T-helper 2 cell treated with Interferon-gamma antibody and Interleukin-4, amounts not matched to agents 100 ng/mL and 5 ng/mL, for 36 hours (primary cell): ENCODE data around the gene NME3. TPM values are rescaled to one million over a fixed set of nuclear protein-coding genes. Genes with fewer than 3 reads are reported as not detected.

ENCODE experiments used
- intact Hi-C: fragments of 100-400 bp; cut with micrococcal nuclease; formaldehyde crosslinking; loops from one replicate; pipeline ENCODE4 v1.15.1; 2023
- total RNA-seq: library from RNA; stranded (reverse); gene quantifications from 2 replicates; pipeline ENCODE4 v1.2.3, GENCODE V29; 2022

NME3 gene
- total RNA-seq, 1 donor from 2014 or later = 34.3 TPM

DNA sequence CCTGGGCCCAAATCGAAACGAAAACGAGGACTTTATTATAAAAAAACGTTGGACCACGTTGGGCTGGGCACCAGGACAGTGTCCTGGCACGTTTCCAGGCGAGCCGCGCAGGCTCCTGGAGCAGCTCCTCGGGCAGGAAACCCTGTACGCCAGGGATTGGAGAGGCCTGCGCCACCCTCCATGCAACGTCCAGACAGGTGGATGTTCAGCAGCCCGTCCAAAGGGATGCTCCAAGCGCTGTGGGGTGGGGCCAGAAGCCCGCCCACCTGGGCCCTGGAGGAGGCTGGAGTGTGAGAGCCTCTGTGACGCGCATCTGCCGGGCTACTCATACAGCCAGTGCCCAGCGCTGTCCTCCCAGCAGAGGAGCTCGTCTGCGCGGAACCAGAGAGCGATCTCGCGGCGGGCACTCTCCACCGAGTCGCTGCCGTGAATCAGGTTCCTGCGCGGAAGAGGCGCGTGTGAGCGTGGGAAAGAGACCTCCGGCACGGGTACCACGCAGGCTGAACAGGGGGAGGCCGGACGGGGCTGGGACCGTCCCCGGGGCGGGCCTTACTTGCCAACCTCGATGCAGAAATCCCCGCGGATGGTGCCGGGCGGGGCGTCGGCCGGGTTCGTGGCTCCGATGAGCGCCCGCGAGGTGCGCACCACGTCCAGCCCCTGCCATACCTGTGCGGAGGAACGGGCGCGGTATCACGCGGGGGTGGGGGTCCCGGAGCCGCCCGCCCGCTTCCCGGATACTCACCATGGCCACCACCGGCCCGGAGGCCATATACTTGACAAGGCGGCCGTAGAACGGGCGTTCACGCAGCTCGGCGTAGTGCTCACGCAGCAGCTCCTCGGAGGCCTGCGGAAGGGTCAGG lies 785 bp downstream of the NME3 start:
- intact Hi-C loops = loop anchor here (5.0 kb wide), 2 partner anchors 63 to 187 kb away; partner anchors contain the start of genes MAPK8IP3 and NDUFB10

DNA sequence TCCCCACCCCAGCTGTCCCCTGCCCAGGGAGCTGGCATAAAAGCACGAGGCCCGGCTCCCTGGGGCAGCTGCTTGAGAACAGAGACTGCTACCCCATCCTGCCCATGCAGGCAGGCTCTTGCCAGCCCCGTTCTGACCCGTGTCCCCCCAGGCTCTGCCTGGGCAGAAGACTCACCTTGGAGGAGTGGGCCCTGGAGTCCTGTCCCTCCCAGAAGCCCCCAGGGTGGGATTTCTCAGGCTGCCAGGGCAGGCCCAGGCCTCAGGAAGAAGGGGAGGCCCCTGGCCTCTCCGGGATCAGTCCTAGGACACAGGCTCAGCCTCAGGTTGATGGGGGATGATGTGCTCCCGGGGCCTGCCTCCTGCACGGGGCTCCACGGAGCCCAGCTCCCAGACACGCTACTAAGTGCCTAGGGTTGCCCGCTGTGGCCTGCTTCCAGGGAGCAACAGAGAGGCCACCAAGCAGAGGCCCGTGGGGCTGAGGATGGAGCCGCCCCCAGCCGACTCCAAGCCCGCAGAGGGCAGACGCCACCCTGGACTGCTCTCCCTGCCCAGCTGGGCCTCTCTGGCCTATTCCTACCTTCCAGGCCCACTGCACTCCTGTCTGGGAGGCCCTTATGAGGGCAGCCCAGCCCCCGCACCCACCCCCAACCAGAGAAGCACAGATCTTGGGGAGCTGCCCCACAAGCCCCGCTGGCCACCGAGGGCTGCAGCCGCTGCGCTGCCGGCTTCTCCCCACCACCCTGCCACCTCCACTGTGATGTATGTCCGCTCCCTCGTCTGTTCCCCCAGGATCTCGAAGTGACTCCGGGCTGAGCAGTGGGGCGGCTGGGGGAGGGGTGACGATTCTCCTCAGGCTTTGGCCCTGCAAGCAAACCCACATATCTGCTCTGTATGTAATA lies 1.7 kb downstream of the NME3 start:
- intact Hi-C loops = loop anchor here (5.0 kb wide), 2 partner anchors 62 to 188 kb away; partner anchors contain the start of genes MAPK8IP3 and NDUFB10

DNA sequence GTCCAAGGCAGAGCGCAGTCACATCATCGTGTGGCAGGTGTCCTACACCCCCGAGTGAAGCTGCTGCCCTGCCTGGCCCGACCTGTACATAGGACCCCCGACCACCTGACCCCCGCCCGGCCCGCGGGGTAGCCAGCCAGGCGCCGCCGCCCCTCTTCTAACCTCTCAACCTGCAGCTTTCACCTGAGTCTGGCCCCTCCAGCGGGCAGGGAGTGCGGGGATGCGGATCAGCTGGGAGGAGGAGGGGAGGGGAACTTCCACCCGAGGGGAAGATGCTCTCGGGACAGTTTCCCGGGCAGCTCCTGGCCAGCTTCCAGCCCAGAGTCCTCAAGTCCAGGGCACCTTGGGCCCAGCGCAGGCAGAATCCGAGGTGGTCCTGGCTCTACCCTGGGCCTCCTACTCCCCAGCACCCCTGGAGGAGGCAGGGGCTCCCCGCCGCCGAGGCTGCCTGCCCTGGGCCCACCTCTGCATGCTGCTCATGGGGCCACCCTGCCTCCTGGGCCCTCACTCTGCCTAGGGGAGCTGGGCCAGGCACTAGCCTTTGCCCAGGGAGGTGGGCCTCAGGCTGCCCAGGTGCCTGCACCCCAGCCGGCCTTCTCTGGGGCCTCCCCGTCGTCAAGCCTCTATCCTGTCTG lies 2.5 kb downstream of the NME3 start:
- intact Hi-C loops = no loop called here

DNA sequence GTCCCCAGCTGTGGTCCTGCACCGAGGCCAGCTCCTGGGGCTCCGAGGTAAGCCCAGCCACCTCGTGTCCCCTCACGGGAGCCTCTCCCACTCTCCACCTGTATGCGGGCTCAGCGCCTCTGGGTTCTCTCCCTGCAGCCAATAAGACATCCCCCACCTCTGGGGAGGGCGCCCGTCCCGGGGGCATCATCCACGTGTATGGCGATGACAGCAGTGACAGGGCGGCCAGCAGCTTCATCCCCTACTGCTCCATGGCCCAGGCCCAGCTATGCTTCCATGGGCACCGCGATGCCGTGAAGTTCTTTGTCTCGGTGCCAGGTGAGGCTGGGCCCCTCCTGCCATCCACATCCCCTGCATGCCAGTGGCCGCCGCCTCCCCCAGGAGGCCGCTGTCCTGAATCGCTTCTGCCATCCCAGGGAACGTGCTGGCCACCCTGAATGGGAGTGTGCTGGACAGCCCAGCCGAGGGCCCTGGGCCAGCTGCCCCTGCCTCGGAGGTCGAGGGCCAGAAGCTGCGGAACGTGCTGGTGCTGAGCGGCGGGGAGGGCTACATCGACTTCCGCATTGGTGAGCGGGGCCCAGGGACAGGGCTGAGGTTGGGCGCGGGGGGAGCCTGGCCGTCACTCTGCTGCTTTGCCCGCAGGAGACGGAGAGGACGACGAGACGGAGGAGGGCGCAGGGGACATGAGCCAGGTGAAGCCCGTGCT lies 3.1 kb downstream of the NME3 start:
- intact Hi-C loops = no loop called here

DNA sequence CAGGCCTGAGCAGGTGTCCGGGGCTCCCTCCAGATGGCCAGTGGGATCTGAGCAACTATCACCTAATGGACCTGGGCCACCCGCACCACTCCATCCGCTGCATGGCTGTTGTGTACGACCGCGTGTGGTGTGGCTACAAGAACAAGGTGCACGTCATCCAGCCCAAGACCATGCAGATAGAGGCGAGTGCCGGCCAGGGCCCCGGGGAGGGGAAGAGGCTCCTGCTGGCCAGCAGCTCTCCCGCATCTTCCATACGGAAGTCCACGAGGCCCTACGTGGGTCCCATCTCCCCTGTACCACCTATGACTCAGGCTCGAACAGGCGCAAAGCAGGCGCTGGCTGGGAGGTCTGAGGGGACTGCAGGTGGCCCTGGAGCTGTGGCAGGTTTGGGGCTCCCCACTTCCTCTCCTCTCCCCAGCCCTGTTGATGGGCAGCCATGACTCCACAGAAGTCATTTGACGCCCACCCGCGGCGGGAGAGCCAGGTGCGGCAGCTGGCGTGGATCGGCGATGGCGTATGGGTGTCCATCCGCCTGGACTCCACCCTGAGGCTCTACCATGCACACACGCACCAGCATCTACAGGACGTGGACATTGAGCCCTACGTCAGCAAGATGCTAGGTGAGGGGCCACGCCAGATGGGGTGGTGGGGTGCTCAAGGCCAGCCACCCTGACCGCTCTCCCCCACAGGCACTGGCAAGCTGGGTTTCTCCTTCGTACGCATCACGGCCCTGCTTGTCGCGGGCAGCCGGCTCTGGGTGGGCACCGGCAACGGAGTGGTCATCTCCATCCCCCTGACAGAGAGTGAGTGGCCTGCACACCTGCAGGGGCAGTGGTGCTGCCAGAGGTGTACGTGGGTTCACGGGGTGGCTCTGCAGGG lies 4.0 kb downstream of the NME3 start:
- intact Hi-C loops = no loop called here

DNA sequence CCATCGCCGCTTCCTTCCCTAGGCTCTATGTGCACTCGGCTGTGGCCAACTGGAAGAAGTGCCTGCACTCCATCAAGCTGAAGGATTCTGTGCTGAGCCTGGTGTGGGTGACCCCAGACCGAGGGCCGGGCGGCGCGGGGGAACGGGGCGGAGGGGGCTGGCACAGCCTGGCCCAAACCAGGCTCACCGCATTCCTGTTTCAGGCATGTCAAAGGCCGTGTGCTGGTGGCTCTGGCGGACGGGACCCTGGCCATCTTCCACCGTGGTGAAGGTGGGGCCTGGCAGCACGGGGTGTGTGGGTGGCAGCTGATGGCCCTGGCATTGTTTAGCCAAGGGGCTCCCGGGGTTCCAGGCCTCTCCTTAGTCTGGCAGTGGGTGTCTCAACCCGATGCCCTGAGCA lies 4.6 kb downstream of the NME3 start:
- intact Hi-C loops = no loop called here

DNA sequence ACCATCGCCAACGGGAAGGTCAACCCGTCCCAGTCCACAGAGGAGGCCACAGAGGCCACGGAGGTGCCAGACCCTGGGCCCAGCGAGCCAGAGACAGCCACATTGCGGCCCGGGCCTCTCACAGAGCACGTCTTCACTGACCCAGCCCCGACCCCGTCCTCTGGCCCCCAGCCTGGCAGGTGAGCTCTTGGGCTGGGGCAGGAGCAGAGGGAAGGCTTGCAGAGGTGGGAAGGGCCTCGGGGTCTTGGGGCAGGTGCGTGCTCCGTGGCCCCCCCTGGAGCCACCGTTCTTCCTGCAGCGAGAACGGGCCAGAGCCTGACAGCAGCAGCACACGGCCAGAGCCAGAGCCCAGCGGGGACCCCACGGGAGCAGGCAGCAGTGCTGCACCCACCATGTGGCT lies 5.1 kb downstream of the NME3 start:
- intact Hi-C loops = no loop called here

DNA sequence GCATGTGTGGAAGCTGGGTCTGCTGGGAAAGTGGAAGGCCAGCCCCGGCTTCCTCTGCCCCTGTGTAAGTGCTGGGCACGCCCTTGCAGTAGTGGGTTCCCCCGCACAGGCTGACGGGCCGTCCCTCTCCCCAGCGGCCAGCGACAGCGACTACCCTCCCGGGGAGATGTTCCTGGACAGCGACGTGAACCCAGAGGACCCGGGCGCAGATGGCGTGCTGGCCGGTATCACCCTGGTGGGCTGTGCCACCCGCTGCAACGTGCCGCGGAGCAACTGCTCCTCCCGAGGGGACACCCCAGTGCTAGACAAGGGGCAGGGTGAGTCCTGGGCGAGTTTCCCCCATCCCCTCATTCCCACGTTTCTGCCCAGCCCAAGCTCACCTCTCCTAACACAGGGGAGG lies 5.5 kb downstream of the NME3 start:
- intact Hi-C loops = no loop called here

DNA sequence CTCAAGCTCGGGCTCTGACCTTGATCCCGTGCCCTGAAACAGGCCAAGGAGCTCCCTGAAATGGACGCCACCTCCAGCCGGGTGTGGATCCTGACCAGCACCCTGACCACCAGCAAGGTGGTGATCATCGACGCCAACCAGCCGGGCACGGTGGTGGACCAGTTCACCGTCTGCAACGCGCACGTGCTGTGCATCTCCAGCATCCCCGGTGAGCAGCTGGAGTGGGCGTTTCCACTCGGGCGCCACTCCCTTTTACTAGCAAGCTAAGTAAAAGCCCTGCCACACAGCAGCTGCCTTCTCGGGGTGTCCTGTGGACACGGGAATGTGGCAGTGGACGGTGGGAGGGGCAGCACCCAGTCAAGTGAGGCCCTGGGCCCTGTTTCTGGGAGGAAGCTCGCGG lies 6.4 kb downstream of the NME3 start:
- intact Hi-C loops = no loop called here

DNA sequence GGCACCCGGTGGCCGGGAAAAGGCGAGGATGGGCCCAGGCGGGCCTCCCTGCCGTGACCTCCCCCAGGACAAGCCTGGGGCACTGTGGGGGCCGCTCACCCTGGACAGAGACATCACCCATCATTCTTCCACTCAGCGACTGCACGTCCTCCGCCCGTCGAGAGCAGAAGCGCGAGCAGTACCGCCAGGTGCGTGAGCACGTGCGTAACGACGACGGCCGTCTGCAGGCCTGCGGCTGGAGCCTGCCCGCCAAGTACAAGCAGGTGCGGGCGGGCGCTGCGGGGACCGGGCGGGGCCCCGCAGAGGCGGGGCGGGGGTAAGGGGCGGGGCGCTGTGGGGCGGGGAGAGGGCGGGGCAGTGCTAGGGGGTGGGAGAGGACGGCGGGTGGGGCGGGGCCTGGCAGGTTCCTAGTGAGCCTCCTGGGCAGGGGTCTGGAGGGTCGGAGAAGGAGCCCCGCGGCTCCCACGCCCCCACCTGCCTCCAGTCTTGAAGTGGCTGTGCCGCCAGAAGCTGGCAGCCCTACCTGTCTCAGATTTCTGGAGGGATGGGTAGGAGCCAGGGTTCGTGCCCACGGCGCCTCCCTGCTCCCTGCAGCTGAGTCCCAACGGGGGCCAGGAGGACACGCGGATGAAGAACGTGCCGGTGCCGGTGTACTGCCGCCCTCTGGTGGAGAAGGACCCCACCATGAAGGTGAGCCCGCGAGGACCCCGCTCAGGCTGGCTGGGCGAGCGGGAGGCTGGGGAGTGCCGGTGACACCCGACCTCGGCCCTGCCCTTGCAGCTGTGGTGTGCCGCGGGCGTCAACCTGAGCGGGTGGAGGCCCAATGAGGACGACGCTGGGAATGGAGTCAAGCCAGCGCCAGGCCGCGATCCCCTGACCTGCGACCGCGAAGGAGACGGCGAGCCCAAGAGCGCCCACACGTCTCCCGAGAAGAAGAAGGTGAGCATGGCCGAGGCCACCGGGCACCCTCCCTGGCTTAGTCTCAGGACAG lies 7.5 kb downstream of the NME3 start:
- intact Hi-C loops = no loop called here

DNA sequence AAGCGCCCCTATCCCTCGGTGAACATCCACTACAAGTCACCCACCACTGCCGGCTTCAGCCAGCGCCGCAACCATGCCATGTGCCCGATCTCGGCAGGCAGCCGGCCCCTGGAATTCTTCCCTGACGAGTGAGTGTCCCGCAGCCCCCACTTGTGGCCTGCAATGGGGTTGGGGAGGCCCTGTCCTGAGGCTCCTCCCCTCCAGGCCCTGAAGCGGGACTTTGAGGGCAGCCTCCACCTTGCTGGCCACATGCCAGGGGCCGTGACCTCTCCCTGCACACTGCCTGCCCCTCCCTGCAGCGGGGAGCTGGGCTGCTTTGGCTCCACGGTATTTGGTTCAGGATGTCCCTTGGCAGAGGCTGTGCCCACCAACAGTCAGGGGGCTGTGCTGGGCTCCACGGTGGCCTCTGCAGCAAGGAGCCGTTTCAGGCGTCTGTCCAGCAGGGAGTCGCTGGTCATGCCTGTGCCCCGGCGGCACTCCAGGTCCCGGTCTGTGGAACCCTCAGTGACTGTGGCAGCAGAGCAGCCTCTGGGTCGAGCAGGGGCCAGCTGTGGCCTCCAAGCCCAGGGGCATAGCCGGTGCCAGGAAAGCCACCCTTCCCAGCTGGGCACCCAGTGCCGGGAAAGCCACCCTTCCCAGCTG lies 8.3 kb downstream of the NME3 start:
- intact Hi-C loops = no loop called here

DNA sequence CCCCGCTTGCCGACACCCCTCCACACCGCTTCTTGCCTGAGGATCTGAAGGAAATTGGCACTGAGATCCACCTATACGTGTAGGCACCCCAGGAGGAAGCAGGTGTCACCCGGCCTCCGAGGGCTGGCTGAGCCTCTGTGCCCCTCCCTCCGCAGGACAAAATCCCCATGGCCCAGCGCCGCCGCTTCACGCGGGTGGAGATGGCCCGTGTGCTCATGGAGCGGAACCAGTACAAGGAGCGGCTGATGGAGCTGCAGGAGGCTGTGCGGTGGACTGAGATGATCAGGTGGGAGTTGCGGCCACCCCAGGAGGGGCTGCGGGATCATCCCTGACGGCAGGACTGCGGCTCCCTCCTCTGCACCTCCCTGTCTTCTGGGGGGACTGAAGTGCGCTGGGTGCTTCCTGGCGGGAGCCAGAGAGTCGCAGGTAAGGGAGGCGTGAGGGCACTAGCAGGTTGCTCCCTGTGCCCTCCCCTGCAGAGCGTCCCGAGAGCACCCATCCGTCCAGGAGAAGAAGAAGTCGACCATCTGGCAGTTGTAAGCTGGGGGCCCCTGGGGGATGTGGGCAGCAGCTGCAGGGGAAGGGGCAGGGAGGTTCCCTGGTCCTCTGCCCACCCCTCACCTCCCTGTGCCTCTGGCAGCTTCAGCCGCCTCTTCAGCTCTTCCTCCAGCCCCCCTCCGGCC lies 9.0 kb downstream of the NME3 start:
- intact Hi-C loops = no loop called here

DNA sequence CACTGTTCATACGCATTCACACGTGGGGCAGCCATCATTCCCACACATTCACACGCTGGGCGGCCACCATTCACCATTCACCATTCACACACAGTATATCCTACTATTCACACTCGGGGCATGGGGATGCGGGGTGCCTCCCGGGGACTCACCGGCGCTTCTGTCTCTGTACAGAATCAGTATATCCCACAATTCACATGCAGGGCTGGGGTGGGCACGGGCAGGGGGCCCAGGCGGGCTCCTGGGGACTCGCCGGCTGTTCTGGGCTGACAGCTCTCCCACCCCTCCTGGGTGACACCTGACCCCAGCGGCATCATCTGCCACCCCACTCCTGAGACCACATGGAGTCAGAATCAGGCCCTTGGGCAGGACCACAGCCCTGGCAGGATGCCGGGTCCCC lies 9.6 kb downstream of the NME3 start:
- intact Hi-C loops = no loop called here

DNA sequence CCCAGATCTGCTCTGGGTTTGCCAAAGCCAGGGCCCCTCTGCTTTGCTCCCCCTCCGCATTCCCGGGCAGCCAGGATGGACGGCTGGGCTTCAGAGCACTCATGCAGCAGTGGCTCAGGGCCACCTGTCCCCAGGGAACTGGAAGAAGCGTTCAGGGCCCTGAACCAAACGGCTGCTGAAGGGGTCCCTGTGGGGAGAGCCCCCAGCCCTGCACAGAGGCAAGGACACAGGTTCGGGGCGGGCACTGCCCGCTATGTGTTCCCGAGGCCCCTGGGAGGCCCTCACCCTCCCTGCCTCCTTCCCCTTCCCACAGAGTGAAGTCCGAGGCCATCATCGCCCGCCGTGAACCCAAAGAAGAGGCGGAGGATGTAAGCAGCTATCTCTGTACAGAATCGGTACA lies 10.4 kb downstream of the NME3 start:
- intact Hi-C loops = no loop called here

DNA sequence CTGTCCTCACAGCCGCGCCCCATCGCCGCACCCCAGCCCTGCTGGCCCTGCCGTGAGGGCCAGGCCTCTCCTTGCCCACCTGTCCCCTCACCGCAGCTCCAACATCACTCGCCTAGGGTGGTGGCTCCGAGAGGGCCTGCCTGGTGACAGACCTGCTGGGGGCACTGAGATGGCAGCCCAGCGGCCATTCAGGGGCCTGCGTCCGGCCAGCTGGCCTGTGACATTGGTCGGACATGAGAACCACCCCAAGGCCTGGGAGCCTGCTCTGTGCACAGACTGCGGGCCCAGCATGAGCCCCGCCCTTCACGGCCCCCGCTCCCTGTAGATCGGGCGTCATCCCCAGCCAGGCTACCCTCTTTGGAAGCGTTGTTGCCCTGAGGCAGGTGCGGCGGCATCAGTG lies 11.8 kb downstream of the NME3 start:
- intact Hi-C loops = no loop called here

DNA sequence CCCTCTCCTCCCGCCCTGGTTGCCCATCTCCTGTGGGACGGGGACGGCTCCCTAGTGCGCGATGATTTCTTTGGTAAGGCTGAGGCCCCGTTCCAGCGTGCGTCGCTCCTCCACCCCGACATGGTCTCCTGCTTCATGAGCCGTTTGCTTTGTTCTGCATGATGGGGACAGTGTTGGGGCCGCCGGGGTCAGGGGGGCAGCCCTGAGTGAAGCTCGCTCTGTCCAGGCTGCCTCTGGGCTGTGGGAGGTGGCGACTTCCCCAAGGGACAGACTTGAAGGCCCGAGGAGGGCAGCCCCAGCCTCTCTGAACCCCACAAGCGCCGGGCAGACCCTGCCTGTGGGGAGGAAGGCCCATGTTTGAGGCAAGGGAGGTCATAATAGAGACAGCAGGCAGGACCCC lies 12.4 kb downstream of the NME3 start:
- intact Hi-C loops = no loop called here

DNA sequence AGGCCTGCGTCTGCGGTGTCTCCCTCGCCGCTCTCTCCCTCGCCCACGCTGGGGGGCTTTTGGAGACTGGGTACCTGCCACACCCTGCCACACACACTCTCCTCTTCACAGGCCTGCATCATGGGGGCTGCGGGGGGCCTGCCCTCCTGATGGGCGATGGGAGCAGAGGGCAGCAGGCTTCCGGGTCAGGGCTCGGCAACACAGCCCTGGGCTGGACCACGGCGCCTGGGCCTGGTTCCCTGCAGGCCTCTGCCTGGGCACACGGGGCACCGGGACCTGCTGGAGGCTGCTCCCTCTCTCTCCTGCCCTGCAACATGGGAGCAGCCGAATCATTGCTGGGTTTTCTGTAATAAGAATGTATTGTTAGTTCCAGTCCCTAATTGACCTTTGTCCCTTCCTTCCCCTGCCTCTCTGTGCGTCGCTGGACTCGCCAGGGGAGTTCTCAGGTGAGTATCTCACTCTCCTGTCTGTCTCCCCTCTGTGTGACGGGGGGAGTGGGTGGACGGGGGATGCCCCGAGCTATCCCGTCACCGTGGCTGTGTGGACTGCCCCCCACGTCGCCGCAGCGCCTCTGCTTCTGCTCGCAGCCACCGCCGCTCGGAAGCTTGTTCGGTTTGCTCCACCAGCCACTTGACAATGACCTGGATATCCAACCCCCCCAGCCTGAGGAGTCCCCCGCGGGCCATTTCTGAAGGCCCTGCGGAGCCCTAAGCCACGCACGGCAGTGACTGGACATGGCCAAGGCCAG lies 13.5 kb downstream of the NME3 start:
- intact Hi-C loops = no loop called here
